Stimulated activated CD8-positive, alpha-beta memory T cell treated with anti-CD3 and anti-CD28 coated beads, Interleukin-7, amount 100 ng/mL, for 1 hour (primary cell): ENCODE measurements around the gene MLC1.

Experiments used
- DNase-seq, 2 donors: peaks; one replicate each; pipeline ENCODE4 v3.0.0-alpha.2; 2020; ENCODE audit warnings: low read depth in 2 of 2

Gene MLC1

GRCh38 chr22:50016308-50016987, 68.8 kb downstream of the MLC1 start:
- DNase-seq: no peak

GRCh38 chr22:50015451-50016307, 69.5 kb downstream of the MLC1 start:
- DNase-seq: no peak

- no peak for DNase-seq
Measured at GRCh38 chr22:50014655-50015401, 70.4 kb downstream of the MLC1 start.

- no peak for DNase-seq
Measured at GRCh38 chr22:50014053-50014501, 71.1 kb downstream of the MLC1 start.

- DNase-seq: no peak
Measured at GRCh38 chr22:50012211-50013181, 72.7 kb downstream of the MLC1 start, which contains the start of gene IL17REL. Gene IL17REL (minus strand): TSS chr22:50012765. CDS start chr22:50012646, 119 bp downstream.

- no peak for DNase-seq
Measured at GRCh38 chr22:50011447-50012210, 73.6 kb downstream of the MLC1 start.

GRCh38 chr22:50010676-50011446, 74.4 kb downstream of the MLC1 start:
- no peak for DNase-seq

GRCh38 chr22:50009765-50010675, 75.2 kb downstream of the MLC1 start:
- no peak for DNase-seq
